Activated T-helper 1 cell treated with anti-CD3 and anti-CD28 coated beads, Interleukin-12 subunit alpha, Interleukin-12 subunit beta, Interleukin-2, Interleukin-4 antibody, amounts not matched to agents 30 ng/mL and 10 ng/mL and 1 ng/mL, durations not matched to agents 14 hours and 24 hours and 36 hours (primary cell): ENCODE results near the gene CDKN1A. TPM values are rescaled to one million over a fixed set of nuclear protein-coding genes. Genes with fewer than 3 reads are reported as not detected.
A peak's percentile ranks its signal among the peaks of the same experiment; 100 is the strongest.

Experiments
- DNase-seq: peaks from one replicate; pipeline ENCODE4 v3.0.0; 2021; ENCODE audit warnings: low spot score
- H3K27ac Mint-ChIP-seq: one replicate; pipeline ENCODE4 v1.8.0; 2021; ENCODE audit warnings: mild to moderate bottlenecking, mixed read lengths
- H3K27me3 Mint-ChIP-seq: one replicate; pipeline ENCODE4 v1.8.0; 2022; ENCODE audit warnings: mild to moderate bottlenecking, moderate library complexity, mixed read lengths; ENCODE audit not compliant: insufficient read depth
- H3K36me3 Mint-ChIP-seq: one replicate; pipeline ENCODE4 v1.8.0; 2021; ENCODE audit warnings: low read depth, mixed read lengths
- H3K4me1 Mint-ChIP-seq: one replicate; pipeline ENCODE4 v1.8.0; 2021; ENCODE audit warnings: low read depth, mixed read lengths
- H3K4me3 Mint-ChIP-seq: one replicate; pipeline ENCODE4 v1.8.0; 2021; ENCODE audit warnings: mild to moderate bottlenecking, moderate library complexity, mixed read lengths
- H3K9me3 Mint-ChIP-seq: one replicate; pipeline ENCODE4 v1.8.0; 2021; ENCODE audit warnings: mixed read lengths
- intact Hi-C: fragments of 100-400 bp; cut with micrococcal nuclease; formaldehyde crosslinking; loops from one replicate; pipeline ENCODE4 v1.15.1; 2024
- total RNA-seq: library from RNA; stranded (reverse); gene quantifications from 2 replicates; pipeline ENCODE4 v1.2.3, GENCODE V29; 2022

The CDKN1A gene
- total RNA-seq, 1 donor from 2014 or later = 107 TPM

GRCh38 chr6:36685926-36686667 lies 7.6 kb downstream of the CDKN1A start:
- no peak overlapping the region for H3K27ac Mint-ChIP-seq
- H3K4me3 Mint-ChIP-seq = no peak overlapping the region
- peaks cover 52% of the 10 kb centered on the region for H3K36me3 Mint-ChIP-seq
- H3K27me3 Mint-ChIP-seq = no peaks in the 10 kb centered on the region
- H3K4me1 Mint-ChIP-seq = peaks cover 60% of the 10 kb centered on the region
- no peaks in the 10 kb centered on the region for H3K9me3 Mint-ChIP-seq
- DNase-seq = no peak
- intact Hi-C loops = no loop called here

- Mint-ChIP-seq H3K9me3 (no peaks in the 10 kb centered on the region), H3K27me3 (no peaks in the 10 kb centered on the region), H3K36me3 (peaks cover 50% of the 10 kb centered on the region), H3K4me3 (no peak overlapping the region), H3K27ac (no peak overlapping the region), H3K4me1 (peaks cover 63% of the 10 kb centered on the region)
- intact Hi-C loops = no loop called here
- DNase-seq = no peak
These were observed 8.4 kb downstream of the CDKN1A start for GRCh38 chr6:36686668-36687513.

- no peaks in the 10 kb centered on the region for H3K27me3 Mint-ChIP-seq
- H3K4me1 Mint-ChIP-seq = peaks cover 60% of the 10 kb centered on the region
- no peak overlapping the region for H3K4me3 Mint-ChIP-seq
- no peak for DNase-seq
- no peak overlapping the region for H3K27ac Mint-ChIP-seq
- intact Hi-C loops = no loop called here
- peaks cover 41% of the 10 kb centered on the region for H3K36me3 Mint-ChIP-seq
- no peaks in the 10 kb centered on the region for H3K9me3 Mint-ChIP-seq
These were observed 9.7 kb downstream of the CDKN1A start for GRCh38 chr6:36688063-36688738.

GRCh38 chr6:36688739-36689075 lies 10.2 kb downstream of the CDKN1A start:
- intact Hi-C loops = no loop called here
- H3K27ac Mint-ChIP-seq = no peak overlapping the region
- H3K36me3 Mint-ChIP-seq = peaks cover 37% of the 10 kb centered on the region
- no peaks in the 10 kb centered on the region for H3K27me3 Mint-ChIP-seq
- no peak overlapping the region for H3K4me3 Mint-ChIP-seq
- DNase-seq = no peak
- H3K4me1 Mint-ChIP-seq = peaks cover 60% of the 10 kb centered on the region
- H3K9me3 Mint-ChIP-seq = no peaks in the 10 kb centered on the region

- DNase-seq = no peak
- Mint-ChIP-seq H3K27me3 (no peaks in the 10 kb centered on the region), H3K36me3 (peaks cover 20% of the 10 kb centered on the region), H3K4me1 (peaks cover 58% of the 10 kb centered on the region), H3K4me3 (no peak overlapping the region), H3K9me3 (no peaks in the 10 kb centered on the region), H3K27ac (no peak overlapping the region)
- intact Hi-C loops = loop anchor here (10.0 kb wide), 1 partner anchor 666 kb away; the partner anchor contains the start of genes MAPK14 and SLC26A8
These were observed 12.5 kb downstream of the CDKN1A start for GRCh38 chr6:36691011-36691410.

- H3K9me3 Mint-ChIP-seq = no peaks in the 10 kb centered on the region
- H3K27me3 Mint-ChIP-seq = no peaks in the 10 kb centered on the region
- H3K4me3 Mint-ChIP-seq = no peak overlapping the region
- peaks cover 14% of the 10 kb centered on the region for H3K36me3 Mint-ChIP-seq
- peak overlapping the region; percentile 66 for H3K27ac Mint-ChIP-seq
- no peak for DNase-seq
- intact Hi-C loops = loop anchor here (10.0 kb wide), 1 partner anchor 667 kb away; the partner anchor contains the start of genes MAPK14 and SLC26A8
- H3K4me1 Mint-ChIP-seq = peaks cover 60% of the 10 kb centered on the region
These were observed 13.1 kb downstream of the CDKN1A start for GRCh38 chr6:36691612-36692011.

GRCh38 chr6:36692220-36692619 lies 13.7 kb downstream of the CDKN1A start:
- Mint-ChIP-seq H3K4me3 (no peak overlapping the region), H3K4me1 (peaks cover 66% of the 10 kb centered on the region), H3K27ac (peak overlapping the region; percentile 66), H3K27me3 (no peaks in the 10 kb centered on the region), H3K36me3 (peaks cover 9% of the 10 kb centered on the region), H3K9me3 (no peaks in the 10 kb centered on the region)
- intact Hi-C loops = loop anchor here (10.0 kb wide), 1 partner anchor 667 kb away; the partner anchor contains the start of genes MAPK14 and SLC26A8
- DNase-seq = peak; percentile 48

- Mint-ChIP-seq H3K36me3 (peaks cover 4% of the 10 kb centered on the region), H3K9me3 (no peaks in the 10 kb centered on the region), H3K4me1 (peaks cover 71% of the 10 kb centered on the region), H3K27ac (peak overlapping the region; percentile 6), H3K27me3 (no peaks in the 10 kb centered on the region), H3K4me3 (no peak overlapping the region)
- DNase-seq = no peak
- intact Hi-C loops = loop anchor here (10.0 kb wide), 1 partner anchor 668 kb away; the partner anchor contains the start of genes MAPK14 and SLC26A8
These were observed 14.6 kb downstream of the CDKN1A start for GRCh38 chr6:36692861-36693702.

GRCh38 chr6:36694616-36695015 lies 16.1 kb downstream of the CDKN1A start:
- Mint-ChIP-seq H3K27me3 (no peaks in the 10 kb centered on the region), H3K27ac (peak overlapping the region; percentile 42), H3K4me1 (peaks cover 71% of the 10 kb centered on the region), H3K4me3 (no peak overlapping the region), H3K9me3 (no peaks in the 10 kb centered on the region), H3K36me3 (no peaks in the 10 kb centered on the region)
- intact Hi-C loops = loop anchor here (1.0 to 10.0 kb wide), 7 partner anchors 14 to 670 kb away; partner anchors contain the start of genes MAPK14, PPIL1 and SLC26A8
- DNase-seq = no peak

GRCh38 chr6:36695414-36695813 lies 16.9 kb downstream of the CDKN1A start:
- intact Hi-C loops = loop anchor here (1.0 to 10.0 kb wide), 7 partner anchors 15 to 671 kb away; partner anchors contain the start of genes MAPK14, PPIL1 and SLC26A8
- Mint-ChIP-seq H3K27me3 (no peaks in the 10 kb centered on the region), H3K27ac (peak overlapping the region; percentile 75), H3K4me3 (peak overlapping the region; percentile 1), H3K9me3 (no peaks in the 10 kb centered on the region), H3K4me1 (peaks cover 65% of the 10 kb centered on the region), H3K36me3 (no peaks in the 10 kb centered on the region)
- no peak for DNase-seq

GRCh38 chr6:36697481-36697903 lies 19.0 kb downstream of the CDKN1A start, which contains the start of gene RAB44:
Gene RAB44 (plus strand): TSS chr6:36697826. CDS start chr6:36704236, 6,410 bp downstream.
- Mint-ChIP-seq H3K36me3 (no peaks in the 10 kb centered on the region), H3K27ac (peak within 1 kb of the TSS; percentile 63), H3K4me3 (no peak within 1 kb of the TSS), H3K27me3 (no peaks in the 10 kb centered on the region), H3K9me3 (no peaks in the 10 kb centered on the region), H3K4me1 (peaks cover 52% of the 10 kb centered on the region)
- intact Hi-C loops = loop anchor here (2.0 to 10.0 kb wide), 3 partner anchors 29 to 673 kb away; partner anchors contain the start of genes MAPK14, PPIL1 and SLC26A8
- DNase-seq = no peak
